ENCODE measurements around the gene RAI1.
A peak's percentile ranks its signal among the peaks of the same experiment; 100 is the strongest.
"Not testable (repeated sequence)": the region's sequence is repeated elsewhere in the genome, so short reads cannot be mapped to it uniquely, and the experiment has no call there.

Gene RAI1

GRCh38 chr17:17807440-17807839, 126.2 kb downstream of the RAI1 start:
- DNase-seq, result no peak

- not testable (repeated sequence) for DNase-seq
These were observed 126.9 kb downstream of the RAI1 start for GRCh38 chr17:17808200-17808599.

GRCh38 chr17:17808706-17809432, 127.6 kb downstream of the RAI1 start:
- no peak for DNase-seq

GRCh38 chr17:17809531-17810083, 128.3 kb downstream of the RAI1 start:
- no peak for DNase-seq

- DNase-seq, result no peak
These were observed 129.0 kb downstream of the RAI1 start for GRCh38 chr17:17810084-17810894.

- DNase-seq, result no peak
These were observed 129.6 kb downstream of the RAI1 start for GRCh38 chr17:17810895-17811248.

GRCh38 chr17:17811381-17812210, 130.3 kb downstream of the RAI1 start:
- no peak for DNase-seq

GRCh38 chr17:17812211-17813054, 131.2 kb downstream of the RAI1 start:
- DNase-seq, result peak; percentile 68

- no peak for DNase-seq
These were observed 131.9 kb downstream of the RAI1 start for GRCh38 chr17:17813055-17813724.

- no peak for DNase-seq
These were observed 132.5 kb downstream of the RAI1 start for GRCh38 chr17:17813725-17814095.

GRCh38 chr17:17814162-17815061, 133.2 kb downstream of the RAI1 start:
- DNase-seq, result no peak

- DNase-seq, result no peak
These were observed 133.8 kb downstream of the RAI1 start for GRCh38 chr17:17815062-17815406.

GRCh38 chr17:17815436-17816200, 134.4 kb downstream of the RAI1 start:
- DNase-seq, result no peak

- DNase-seq, result no peak
These were observed 135.1 kb downstream of the RAI1 start for GRCh38 chr17:17816240-17816814.

GRCh38 chr17:17816831-17817551, 135.7 kb downstream of the RAI1 start:
- no peak for DNase-seq

- DNase-seq, result no peak
These were observed 136.3 kb downstream of the RAI1 start for GRCh38 chr17:17817552-17817947.

- DNase-seq, result no peak
These were observed 136.8 kb downstream of the RAI1 start for GRCh38 chr17:17818088-17818526.

GRCh38 chr17:17819111-17819510, 137.9 kb downstream of the RAI1 start:
- no peak for DNase-seq

GRCh38 chr17:17819561-17819995, 138.3 kb downstream of the RAI1 start:
- peak; percentile 68 for DNase-seq

Measured in stimulated activated CD4-positive, alpha-beta T cell treated with anti-CD3 and anti-CD28 coated beads, Interleukin-4, amount 100 ng/mL, for 1 hour (primary cell).